ENCODE data around the gene GLT6D1. TPM values are rescaled to one million over a fixed set of nuclear protein-coding genes. Genes with fewer than 3 reads are reported as not detected.

GLT6D1 gene
- total RNA-seq, result not detected

DNA sequence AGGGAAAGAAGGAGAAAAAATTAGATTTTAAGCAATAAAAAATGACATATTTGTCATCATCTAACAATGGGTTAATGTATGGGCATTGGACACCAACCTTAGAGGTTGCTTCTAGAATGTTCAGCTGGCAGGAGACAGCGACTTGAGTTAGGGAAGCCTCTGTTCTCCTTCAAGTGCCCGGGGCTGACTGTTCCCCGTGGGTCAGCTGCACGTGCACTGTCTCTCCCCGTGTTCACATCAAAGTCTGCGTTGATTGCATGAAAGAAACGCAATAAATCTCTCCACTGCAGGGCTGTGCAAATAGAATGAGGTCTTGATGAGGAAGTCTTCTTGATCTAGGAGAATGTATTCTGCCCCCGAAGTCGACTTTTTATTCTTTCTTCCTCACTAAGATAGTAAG, at the start of gene GLT6D1:
TSS of gene GLT6D1 (minus strand) at position 345 of the 400 bp plus-strand sequence. CDS start 353 bp downstream, outside the sequence.
- Histone ChIP-seq H3K4me3 (no peak within 1 kb of the TSS), H3K36me3 (no peaks in the 10 kb centered on the region), H3K4me1 (replicated peaks) (no peaks in the 10 kb centered on the region), H3K9me3 (no peaks in the 10 kb centered on the region), H3K27me3 (replicated peaks; ENCODE audit: insufficient read depth) (no peaks in the 10 kb centered on the region), H3K27ac (no peak within 1 kb of the TSS)
- intact Hi-C loops (cut with DNase I), result no loop called here
- TF ChIP-seq POLR2AphosphoS5 (IDR thresholded peaks at IDR 0.05), result no peak
- no peak for TF ChIP-seq CTCF (IDR thresholded peaks at IDR 0.05)
- no peak for TF ChIP-seq POLR2A (IDR thresholded peaks at IDR 0.05)
- DNase-seq (ENCODE audit: low spot score), result no peak
- WGBS, result 39% methylated on average over 9 of the region's 9 CpGs

GRCh38 chr9:135689011-135689410, 49.7 kb upstream of the GLT6D1 start:
- H3K36me3 ChIP-seq, result no peaks in the 10 kb centered on the region
- H3K4me3 ChIP-seq, result no peak overlapping the region
- intact Hi-C loops (cut with DNase I), result no loop called here
- H3K4me1 ChIP-seq (replicated peaks), result no peaks in the 10 kb centered on the region
- no peaks in the 10 kb centered on the region for H3K9me3 ChIP-seq
- H3K27me3 ChIP-seq (replicated peaks; ENCODE audit: insufficient read depth), result peaks cover 7% of the 10 kb centered on the region
- TF ChIP-seq POLR2A (IDR thresholded peaks at IDR 0.05), result no peak
- WGBS, result 82% methylated on average over 10 of the region's 10 CpGs
- no peak for DNase-seq (ENCODE audit: low spot score)
- no peak overlapping the region for H3K27ac ChIP-seq

DNA sequence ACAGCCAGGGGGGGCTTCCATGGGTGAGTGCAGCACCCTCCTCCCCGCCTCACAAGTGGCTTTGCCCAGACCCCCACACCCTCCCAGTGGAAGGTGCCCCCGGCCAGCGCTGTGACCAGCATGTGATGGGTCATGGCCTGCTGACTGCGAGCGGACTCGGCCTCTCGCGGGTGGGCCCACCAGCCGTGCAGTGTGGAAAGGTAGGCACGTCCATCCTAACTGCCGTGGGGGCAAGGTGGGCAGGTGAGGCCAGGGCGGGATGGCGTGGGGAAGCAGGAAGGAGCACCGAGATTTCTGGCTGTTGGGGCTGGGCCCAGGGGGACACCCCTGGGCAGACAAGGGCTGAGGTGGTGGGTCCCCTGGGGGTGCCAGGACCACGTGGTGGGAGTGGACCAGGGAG, 47.9 kb upstream of the GLT6D1 start:
- 89% methylated on average over 15 of the region's 15 CpGs for WGBS
- Histone ChIP-seq H3K4me1 (replicated peaks) (no peaks in the 10 kb centered on the region), H3K27me3 (replicated peaks; ENCODE audit: insufficient read depth) (peaks cover 3% of the 10 kb centered on the region), H3K36me3 (no peaks in the 10 kb centered on the region), H3K4me3 (no peak overlapping the region), H3K27ac (no peak overlapping the region), H3K9me3 (no peaks in the 10 kb centered on the region)
- intact Hi-C loops (cut with DNase I), result no loop called here
- no peak for DNase-seq (ENCODE audit: low spot score)
- TF ChIP-seq POLR2AphosphoS5 (IDR thresholded peaks at IDR 0.05), result no peak
- no peak for TF ChIP-seq POLR2A (IDR thresholded peaks at IDR 0.05)
- no peak for TF ChIP-seq CTCF (IDR thresholded peaks at IDR 0.05)

- no peak for TF ChIP-seq POLR2A (IDR thresholded peaks at IDR 0.05)
- TF ChIP-seq CTCF (IDR thresholded peaks at IDR 0.05), result no peak
- no peak for TF ChIP-seq POLR2AphosphoS5 (IDR thresholded peaks at IDR 0.05)
- Histone ChIP-seq H3K27me3 (replicated peaks; ENCODE audit: insufficient read depth) (peaks cover 2% of the 10 kb centered on the region), H3K9me3 (no peaks in the 10 kb centered on the region), H3K4me1 (replicated peaks) (no peaks in the 10 kb centered on the region), H3K27ac (no peak overlapping the region), H3K4me3 (no peak overlapping the region), H3K36me3 (no peaks in the 10 kb centered on the region)
- intact Hi-C loops (cut with DNase I), result no loop called here
- WGBS, result 69% methylated on average over 17 of the region's 17 CpGs
- DNase-seq (ENCODE audit: low spot score), result no peak
Observed at GRCh38 chr9:135684691-135685090, 45.4 kb upstream of the GLT6D1 start.

DNA sequence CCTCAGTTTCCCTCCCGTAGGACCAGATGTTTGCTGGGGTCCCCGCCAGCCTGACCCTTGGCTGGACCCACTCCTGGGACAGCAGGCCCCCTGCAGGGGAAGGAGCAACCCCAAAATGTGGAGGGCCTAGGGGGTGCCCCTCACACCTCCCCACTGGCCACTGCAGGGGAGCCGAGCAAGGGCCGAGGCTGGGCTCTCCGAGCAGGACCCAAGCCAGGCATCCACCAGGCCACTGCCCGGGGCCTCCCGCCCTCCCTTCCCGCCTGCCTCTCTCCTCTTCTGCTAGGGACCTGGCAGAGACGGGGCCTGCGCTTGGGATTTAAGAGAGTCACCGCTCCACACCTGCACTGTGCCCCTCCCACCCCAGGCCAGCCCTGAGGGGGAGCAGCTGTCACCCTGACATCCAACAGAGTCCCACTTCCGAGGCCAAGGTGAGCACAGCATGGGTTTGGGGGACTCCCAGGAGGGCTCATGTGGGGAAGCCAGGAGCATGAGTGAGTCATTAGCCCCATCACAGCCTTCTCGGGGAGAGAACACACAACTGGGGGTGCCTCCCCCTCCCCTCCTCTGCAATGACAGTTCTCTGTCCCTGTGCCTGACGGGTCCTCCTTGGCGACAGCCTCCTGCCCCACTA, 44.2 kb upstream of the GLT6D1 start:
- no peaks in the 10 kb centered on the region for H3K9me3 ChIP-seq
- DNase-seq (ENCODE audit: low spot score), result no peak
- intact Hi-C loops (cut with DNase I), result no loop called here
- WGBS, result 57% methylated on average over 14 of the region's 15 CpGs
- no peak for TF ChIP-seq CTCF (IDR thresholded peaks at IDR 0.05)
- no peak overlapping the region for H3K4me3 ChIP-seq
- H3K27ac ChIP-seq, result no peak overlapping the region
- H3K4me1 ChIP-seq (replicated peaks), result no peaks in the 10 kb centered on the region
- no peaks in the 10 kb centered on the region for H3K36me3 ChIP-seq
- peaks cover 2% of the 10 kb centered on the region for H3K27me3 ChIP-seq (replicated peaks; ENCODE audit: insufficient read depth)
